ENCODE data around the gene PPP3CA.

PPP3CA gene

DNA sequence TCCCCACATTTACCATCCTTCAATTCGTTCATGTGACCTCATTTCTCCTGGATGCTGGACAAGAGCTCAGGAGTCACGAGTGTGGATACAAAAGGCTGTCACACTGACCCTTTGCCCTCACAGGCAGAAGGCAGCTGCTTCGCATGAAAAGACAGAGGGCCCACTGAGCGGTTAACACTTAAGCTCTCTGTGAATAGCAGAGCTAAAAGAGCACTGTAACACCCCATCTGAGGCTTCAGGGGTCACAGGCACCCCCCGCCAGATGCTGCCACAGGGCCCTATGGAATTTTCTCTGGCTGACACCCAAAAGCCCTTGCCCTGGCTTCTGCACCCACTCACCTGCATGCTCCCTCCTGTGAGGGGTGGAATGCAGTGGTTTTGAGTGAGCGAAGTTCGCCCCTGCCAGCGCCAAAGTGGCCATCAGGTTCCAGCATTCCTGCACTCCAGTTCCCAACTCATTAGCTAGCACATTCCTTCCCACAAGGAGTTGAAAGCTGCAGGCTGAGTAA, 360.9 kb downstream of the PPP3CA start:
- no peak overlapping the region for H3K4me3 ChIP-seq (ENCODE audit: low read length)
- TF ChIP-seq, protein P1, sequence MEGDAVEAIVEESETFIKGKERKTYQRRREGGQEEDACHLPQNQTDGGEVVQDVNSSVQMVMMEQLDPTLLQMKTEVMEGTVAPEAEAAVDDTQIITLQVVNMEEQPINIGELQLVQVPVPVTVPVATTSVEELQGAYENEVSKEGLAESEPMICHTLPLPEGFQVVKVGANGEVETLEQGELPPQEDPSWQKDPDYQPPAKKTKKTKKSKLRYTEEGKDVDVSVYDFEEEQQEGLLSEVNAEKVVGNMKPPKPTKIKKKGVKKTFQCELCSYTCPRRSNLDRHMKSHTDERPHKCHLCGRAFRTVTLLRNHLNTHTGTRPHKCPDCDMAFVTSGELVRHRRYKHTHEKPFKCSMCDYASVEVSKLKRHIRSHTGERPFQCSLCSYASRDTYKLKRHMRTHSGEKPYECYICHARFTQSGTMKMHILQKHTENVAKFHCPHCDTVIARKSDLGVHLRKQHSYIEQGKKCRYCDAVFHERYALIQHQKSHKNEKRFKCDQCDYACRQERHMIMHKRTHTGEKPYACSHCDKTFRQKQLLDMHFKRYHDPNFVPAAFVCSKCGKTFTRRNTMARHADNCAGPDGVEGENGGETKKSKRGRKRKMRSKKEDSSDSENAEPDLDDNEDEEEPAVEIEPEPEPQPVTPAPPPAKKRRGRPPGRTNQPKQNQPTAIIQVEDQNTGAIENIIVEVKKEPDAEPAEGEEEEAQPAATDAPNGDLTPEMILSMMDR (IDR thresholded peaks at IDR 0.05; ENCODE audit: insufficient read depth, low read depth, low read length, missing control alignments) = no peak
- no peak for DNase-seq (ENCODE audit: low read depth)

DNA sequence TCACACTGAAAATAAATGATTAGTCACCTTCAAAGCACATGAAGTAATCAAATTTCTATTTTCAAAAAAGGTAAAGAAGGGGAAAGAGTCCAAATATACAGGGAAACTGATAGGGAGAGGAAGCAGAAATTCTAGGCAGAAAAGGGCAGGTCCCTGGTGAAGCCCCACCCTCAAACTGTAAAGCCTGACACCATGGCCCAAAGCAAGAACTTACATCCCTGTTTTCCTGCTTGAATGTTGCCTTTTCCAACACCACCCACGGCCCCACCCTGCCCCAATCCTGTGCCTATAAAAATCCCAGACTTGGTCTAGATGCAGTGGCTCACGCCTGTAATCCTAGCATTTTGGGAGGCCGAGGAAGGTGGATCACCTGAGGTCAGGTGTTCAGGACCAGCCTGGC, 361.8 kb downstream of the PPP3CA start:
- TF ChIP-seq, protein P1 (IDR thresholded peaks at IDR 0.05; ENCODE audit: insufficient read depth, low read depth, low read length, missing control alignments) = no peak
- no peak overlapping the region for H3K4me3 ChIP-seq (ENCODE audit: low read length)
- no peak for DNase-seq (ENCODE audit: low read depth)

DNA sequence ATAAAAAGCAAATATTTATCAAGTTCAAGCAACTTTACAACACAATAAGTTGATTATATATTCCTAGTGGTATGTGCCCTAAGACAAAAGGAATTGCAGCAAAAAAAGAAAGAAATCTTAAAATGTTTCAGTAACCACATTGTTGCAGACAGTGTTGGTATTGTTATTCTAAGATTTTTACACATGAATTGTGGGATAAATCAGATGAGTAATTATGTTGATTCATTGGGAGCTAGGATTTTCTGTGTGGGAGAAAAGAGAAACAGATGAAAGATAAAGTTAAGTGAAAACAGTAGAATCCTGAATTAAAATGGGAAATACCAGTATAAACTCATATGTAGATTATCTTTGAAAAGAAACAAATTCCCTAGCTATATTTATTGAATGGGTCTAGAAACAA, 362.4 kb downstream of the PPP3CA start:
- H3K4me3 ChIP-seq (ENCODE audit: low read length) = no peak overlapping the region
- peak; percentile 19 for DNase-seq (ENCODE audit: low read depth)
- TF ChIP-seq, protein P1 (IDR thresholded peaks at IDR 0.05; ENCODE audit: insufficient read depth, low read depth, low read length, missing control alignments) = no peak

DNA sequence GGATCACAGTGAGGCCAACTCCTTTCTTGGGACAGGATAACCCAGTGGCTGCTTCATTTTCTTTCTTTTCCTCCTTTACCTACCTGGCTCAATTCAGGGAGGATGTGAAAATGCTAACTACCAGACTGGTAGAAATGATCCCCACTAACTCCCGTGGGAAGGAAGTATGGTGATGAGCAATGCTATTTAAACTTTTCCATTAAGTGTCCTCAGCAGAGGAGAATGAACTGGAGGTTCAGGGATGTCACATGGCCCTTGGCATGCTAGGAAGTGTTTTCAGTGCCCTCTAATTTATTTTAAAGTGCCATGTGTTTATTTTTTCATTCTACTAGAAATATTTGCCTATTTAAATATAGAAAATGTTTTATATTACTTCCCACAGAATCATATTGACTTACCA, 363.9 kb downstream of the PPP3CA start:
- DNase-seq (ENCODE audit: low read depth) = no peak
- no peak overlapping the region for H3K4me3 ChIP-seq (ENCODE audit: low read length)
- TF ChIP-seq, protein P1 (IDR thresholded peaks at IDR 0.05; ENCODE audit: insufficient read depth, low read depth, low read length, missing control alignments) = no peak

DNA sequence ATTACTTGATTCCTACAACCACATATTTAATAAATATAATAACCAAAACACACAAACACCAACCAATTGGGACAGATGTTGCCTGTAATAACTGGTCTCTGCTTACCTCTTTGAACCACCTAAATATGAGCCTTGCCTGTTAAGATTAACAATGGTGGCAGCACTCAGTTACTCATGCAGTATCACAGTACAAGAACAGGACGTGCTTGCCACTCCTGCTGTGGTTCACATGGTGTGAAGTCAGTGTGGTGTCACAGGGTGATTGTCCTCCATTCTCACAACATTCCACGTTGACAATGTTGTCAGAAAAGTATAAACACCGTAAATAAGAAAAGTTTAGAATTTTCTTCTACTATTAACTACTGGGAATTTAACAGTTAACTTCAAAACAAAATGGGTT, 365.0 kb downstream of the PPP3CA start:
- DNase-seq (ENCODE audit: low read depth) = peak; percentile 52
- H3K4me3 ChIP-seq (ENCODE audit: low read length) = no peak overlapping the region
- TF ChIP-seq, protein P1 (IDR thresholded peaks at IDR 0.05; ENCODE audit: insufficient read depth, low read depth, low read length, missing control alignments) = no peak

DNA sequence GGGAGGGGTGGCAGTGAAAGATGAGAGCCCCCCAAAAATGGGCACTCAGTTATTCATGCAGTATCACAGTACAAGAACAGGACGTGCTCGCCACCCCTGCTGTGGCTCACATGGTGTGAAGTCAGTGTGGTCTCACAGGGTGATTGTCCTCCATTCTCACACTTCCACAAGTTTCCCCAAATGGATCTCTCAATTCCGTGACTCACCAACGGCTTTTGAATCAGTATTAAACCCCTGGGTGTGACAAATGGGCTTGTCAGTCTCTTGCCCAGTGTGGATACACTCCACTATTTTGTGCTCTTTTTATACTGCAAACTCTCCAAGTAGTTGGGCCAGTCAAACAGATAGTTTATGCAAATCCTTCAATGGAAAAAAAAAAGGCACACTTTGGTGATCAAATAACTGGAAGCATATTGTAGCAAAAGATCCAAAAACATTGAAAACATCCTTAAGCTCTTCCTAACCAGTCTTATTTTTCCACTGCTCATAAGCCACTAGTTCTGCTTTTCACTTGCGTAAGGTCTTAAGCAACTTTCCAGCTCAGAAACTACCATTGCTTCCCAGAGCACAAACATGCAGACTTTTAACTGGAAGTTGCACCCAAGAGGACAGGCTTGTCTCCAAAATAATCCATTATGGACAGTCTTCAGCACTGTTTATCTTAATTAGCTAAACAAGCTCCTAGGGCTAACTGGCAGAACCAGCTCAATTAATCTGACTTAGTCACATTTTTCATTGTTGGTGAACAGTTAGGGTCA, 365.7 kb downstream of the PPP3CA start:
- TF ChIP-seq, protein P1 (IDR thresholded peaks at IDR 0.05; ENCODE audit: insufficient read depth, low read depth, low read length, missing control alignments) = no peak
- H3K4me3 ChIP-seq (ENCODE audit: low read length) = no peak overlapping the region
- DNase-seq (ENCODE audit: low read depth) = peak; percentile 34

DNA sequence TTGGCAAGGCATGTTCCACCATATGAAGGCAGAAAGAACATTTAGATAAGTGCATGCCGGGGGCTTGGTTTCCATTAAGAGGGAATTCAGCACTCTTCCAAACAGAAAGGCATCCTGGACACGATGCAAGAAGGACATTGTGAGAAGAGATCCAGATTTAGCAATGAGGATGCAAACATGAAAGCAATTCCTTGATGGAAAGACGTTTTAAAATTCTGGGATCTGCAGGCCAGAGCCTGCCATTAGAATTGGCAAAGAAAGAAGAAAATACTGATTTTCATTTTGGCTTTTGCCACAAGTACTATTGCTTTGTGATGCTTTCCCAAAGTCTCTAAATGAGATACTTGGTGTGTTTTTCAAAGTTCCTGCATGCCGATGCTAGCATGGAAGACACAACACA, 367.6 kb downstream of the PPP3CA start:
- no peak for DNase-seq (ENCODE audit: low read depth)
- no peak overlapping the region for H3K4me3 ChIP-seq (ENCODE audit: low read length)
- TF ChIP-seq, protein P1 (IDR thresholded peaks at IDR 0.05; ENCODE audit: insufficient read depth, low read depth, low read length, missing control alignments) = no peak

All from epithelial cell of esophagus (primary cell).